NCI-H82 treated with DMSO at 0.1 percent for 48 hours (cell line): ENCODE measurements around the gene HSDL2.
"Not testable (repeated sequence)": the region's sequence is repeated elsewhere in the genome, so short reads cannot be mapped to it uniquely, and the experiment has no call there.

Experiments
- DNase-seq: peaks from one replicate; lab custom pipeline; 2025; ENCODE audit not compliant: unreplicated experiment; lab: John Stamatoyannopoulos, UW

The HSDL2 gene

GRCh38 chr9:112393146-112393545, 13.2 kb downstream of the HSDL2 start:
- not testable (repeated sequence) for DNase-seq

- DNase-seq: peak; percentile 70
These were observed 16.5 kb downstream of the HSDL2 start for GRCh38 chr9:112396416-112396815.

- DNase-seq: no peak
These were observed 17.0 kb downstream of the HSDL2 start for GRCh38 chr9:112396872-112397271.

- DNase-seq: no peak
These were observed 21.4 kb downstream of the HSDL2 start for GRCh38 chr9:112401175-112401815.

GRCh38 chr9:112403614-112404201, 23.8 kb downstream of the HSDL2 start:
- DNase-seq: no peak

GRCh38 chr9:112404508-112404932, 24.6 kb downstream of the HSDL2 start:
- DNase-seq: no peak

GRCh38 chr9:112408275-112408674, 28.4 kb downstream of the HSDL2 start:
- no peak for DNase-seq

GRCh38 chr9:112408819-112409218, 28.9 kb downstream of the HSDL2 start:
- no peak for DNase-seq

- no peak for DNase-seq
These were observed 29.9 kb downstream of the HSDL2 start for GRCh38 chr9:112409758-112410157.

- no peak for DNase-seq
These were observed 31.7 kb downstream of the HSDL2 start for GRCh38 chr9:112411626-112412027.

GRCh38 chr9:112413728-112414127, 33.8 kb downstream of the HSDL2 start:
- not testable (repeated sequence) for DNase-seq

- DNase-seq: no peak
These were observed 40.3 kb downstream of the HSDL2 start for GRCh38 chr9:112420208-112420607.

GRCh38 chr9:112421771-112422222, 41.9 kb downstream of the HSDL2 start:
- no peak for DNase-seq

GRCh38 chr9:112422417-112423148, 42.7 kb downstream of the HSDL2 start:
- no peak for DNase-seq

- no peak for DNase-seq
These were observed 50.2 kb downstream of the HSDL2 start for GRCh38 chr9:112430006-112430522.

- DNase-seq: no peak
These were observed 53.8 kb downstream of the HSDL2 start for GRCh38 chr9:112433499-112434392.

GRCh38 chr9:112434487-112434886, 54.6 kb downstream of the HSDL2 start:
- DNase-seq: no peak

- peak; percentile 16 for DNase-seq
These were observed 57.5 kb downstream of the HSDL2 start for GRCh38 chr9:112437406-112437805.

GRCh38 chr9:112439171-112439570, 59.3 kb downstream of the HSDL2 start:
- DNase-seq: no peak

GRCh38 chr9:112439825-112440224, 59.9 kb downstream of the HSDL2 start:
- DNase-seq: no peak

- peak; percentile 34 for DNase-seq
These were observed 63.3 kb downstream of the HSDL2 start for GRCh38 chr9:112443200-112443599.
